ENCODE data around the gene LSR.

DNA sequence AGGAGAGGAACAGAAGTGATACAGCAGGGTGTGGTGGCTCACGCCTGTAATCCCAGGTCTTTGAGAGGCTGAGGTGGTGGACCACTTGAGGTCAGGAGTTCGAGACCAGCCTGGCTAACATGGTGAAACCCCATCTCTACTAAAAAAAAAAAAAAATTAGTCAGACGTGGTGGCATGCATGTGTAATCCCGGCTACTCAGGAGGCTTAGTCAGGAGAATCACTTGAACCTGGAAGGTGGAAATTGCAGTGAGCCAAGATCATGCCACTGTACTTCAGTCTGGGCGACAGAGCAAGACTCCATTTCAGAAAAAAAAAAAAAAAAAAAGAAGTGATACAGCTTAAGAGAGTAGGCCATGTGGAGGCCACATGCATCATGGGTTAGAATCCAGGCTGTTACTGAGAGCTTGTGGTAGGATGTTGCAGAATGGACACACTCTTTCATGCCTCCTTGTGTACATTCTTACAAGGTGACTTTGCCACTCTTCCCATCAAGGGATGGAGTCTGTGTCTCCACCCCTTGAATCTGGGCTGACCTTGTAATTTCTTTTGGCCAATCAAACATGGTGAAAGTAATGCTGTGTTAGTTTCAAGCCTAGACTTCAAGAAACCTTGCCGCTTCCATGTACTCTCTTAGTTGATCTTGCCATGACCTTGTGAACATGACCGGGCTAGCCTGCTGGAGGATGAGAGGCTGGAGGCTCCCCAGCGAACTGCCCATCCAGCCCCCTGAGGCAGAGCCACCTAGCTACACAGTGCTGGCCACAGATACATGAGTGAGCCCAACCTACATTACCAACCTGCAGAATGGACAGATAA is 32.6 kb upstream of the LSR start:
- TF ChIP-seq CTCF (IDR thresholded peaks at IDR 0.05): no peak
- no peak for TF ChIP-seq POLR2A (IDR thresholded peaks at IDR 0.05)
- TF ChIP-seq POLR2AphosphoS5 (IDR thresholded peaks at IDR 0.05): no peak
